Measurements from ENCODE around the gene RBM8A.

Gene RBM8A

GRCh38 chr1:145962157-145963102, 35.1 kb upstream of the RBM8A start:
- Histone ChIP-seq H3K9me3 (ENCODE audit: low read length) (peaks cover 2% of the 10 kb centered on the region; the same call in 1 of the 2 replicates), H3K9ac (ENCODE audit: low read length) (peak overlapping the region; percentile 78), H3F3A (ENCODE audit: insufficient read depth, low read length) (0 out of 2 replicates have a peak, but pooled peaks cover 6% of the 10 kb centered on the region), H3K27me3 (ENCODE audit: insufficient read depth, low read length) (no peaks in the 10 kb centered on the region), H2AFZ (ENCODE audit: low read length) (no peak overlapping the region), H3K79me2 (ENCODE audit: insufficient read depth, low read length) (no peaks in the 10 kb centered on the region; the same call in 1 of the 2 replicates), H3K4me2 (ENCODE audit: low read length) (peak overlapping the region; percentile 75), H3K27ac (ENCODE audit: low read depth, low read length, poor library complexity, severe bottlenecking) (peak overlapping the region; percentile 80), H3K9me2 (ENCODE audit: low read depth, low read length) (no peaks in the 10 kb centered on the region), H3K4me1 (ENCODE audit: insufficient read depth, low read length, severe bottlenecking) (peaks cover 62% of the 10 kb centered on the region), H3K36me3 (ENCODE audit: insufficient read depth, low read length) (peaks cover 4% of the 10 kb centered on the region), H4K20me1 (ENCODE audit: insufficient read depth, low read length) (no peaks in the 10 kb centered on the region), H3K4me3 (ENCODE audit: low read depth, low read length, poor library complexity, severe bottlenecking) (peak overlapping the region; percentile 71)
- TF ChIP-seq EZH2 (IDR thresholded peaks at IDR 0.05; ENCODE audit: borderline replicate concordance, low read length) (no peak), CTCF (IDR thresholded peaks at IDR 0.05; ENCODE audit: low read length) (no peak)

- peaks cover 70% of the 10 kb centered on the region for H3K4me1 ChIP-seq (ENCODE audit: insufficient read depth, low read length, severe bottlenecking)
- H3K9ac ChIP-seq (ENCODE audit: low read length), result peak overlapping the region; percentile 74
- peak overlapping the region; percentile 71 for H3K4me3 ChIP-seq (ENCODE audit: low read depth, low read length, poor library complexity, severe bottlenecking)
- H3K9me2 ChIP-seq (ENCODE audit: low read depth, low read length), result no peaks in the 10 kb centered on the region
- peak overlapping the region; percentile 75 for H3K4me2 ChIP-seq (ENCODE audit: low read length)
- peak overlapping the region; percentile 67 for H3K27ac ChIP-seq (ENCODE audit: low read depth, low read length, poor library complexity, severe bottlenecking)
- no peaks in the 10 kb centered on the region for H3K36me3 ChIP-seq (ENCODE audit: insufficient read depth, low read length)
- TF ChIP-seq CTCF (IDR thresholded peaks at IDR 0.05; ENCODE audit: low read length), result no peak
- TF ChIP-seq EZH2 (IDR thresholded peaks at IDR 0.05; ENCODE audit: borderline replicate concordance, low read length), result no peak
- H3K9me3 ChIP-seq (ENCODE audit: low read length), result no peaks in the 10 kb centered on the region
- no peaks in the 10 kb centered on the region for H3K79me2 ChIP-seq (ENCODE audit: insufficient read depth, low read length)
- H4K20me1 ChIP-seq (ENCODE audit: insufficient read depth, low read length), result no peaks in the 10 kb centered on the region
- no peak overlapping the region for H2AFZ ChIP-seq (ENCODE audit: low read length)
- 0 out of 2 replicates have a peak, but pooled peaks cover 6% of the 10 kb centered on the region for H3F3A ChIP-seq (ENCODE audit: insufficient read depth, low read length)
- H3K27me3 ChIP-seq (ENCODE audit: insufficient read depth, low read length), result no peaks in the 10 kb centered on the region
Measured at GRCh38 chr1:145961425-145962156, 34.3 kb upstream of the RBM8A start.

- Histone ChIP-seq H2AFZ (ENCODE audit: low read length) (no peak overlapping the region), H4K20me1 (ENCODE audit: insufficient read depth, low read length) (no peaks in the 10 kb centered on the region), H3K27me3 (ENCODE audit: insufficient read depth, low read length) (no peaks in the 10 kb centered on the region), H3K9me3 (ENCODE audit: low read length) (no peaks in the 10 kb centered on the region), H3K36me3 (ENCODE audit: insufficient read depth, low read length) (no peaks in the 10 kb centered on the region), H3K9me2 (ENCODE audit: low read depth, low read length) (no peaks in the 10 kb centered on the region), H3K4me2 (ENCODE audit: low read length) (peak overlapping the region; percentile 75), H3K4me3 (ENCODE audit: low read depth, low read length, poor library complexity, severe bottlenecking) (peak overlapping the region; percentile 71), H3K27ac (ENCODE audit: low read depth, low read length, poor library complexity, severe bottlenecking) (peak overlapping the region; percentile 67), H3K9ac (ENCODE audit: low read length) (peak overlapping the region; percentile 74), H3F3A (ENCODE audit: insufficient read depth, low read length) (0 out of 2 replicates have a peak, but pooled peaks cover 6% of the 10 kb centered on the region), H3K79me2 (ENCODE audit: insufficient read depth, low read length) (no peaks in the 10 kb centered on the region), H3K4me1 (ENCODE audit: insufficient read depth, low read length, severe bottlenecking) (peaks cover 75% of the 10 kb centered on the region)
- TF ChIP-seq CTCF (IDR thresholded peaks at IDR 0.05; ENCODE audit: low read length), result no peak
- no peak for TF ChIP-seq EZH2 (IDR thresholded peaks at IDR 0.05; ENCODE audit: borderline replicate concordance, low read length)
Measured at GRCh38 chr1:145961109-145961424, 33.8 kb upstream of the RBM8A start.

Data from OCI-LY1 (cell line).